Right renal cortex interstitium (tissue), 3 donors: ENCODE data around the gene IQGAP1. TPM values are rescaled to one million over a fixed set of nuclear protein-coding genes. Genes with fewer than 3 reads are reported as not detected.
"Not testable (repeated sequence)": the region's sequence is repeated elsewhere in the genome, so short reads cannot be mapped to it uniquely, and the experiment has no call there.

Source experiments
- DNase-seq, 3 donors: peaks; one replicate each; pipeline ENCODE4 v3.0.0-alpha.2; 2013; ENCODE audit warnings: low read depth in 3 of 3, low spot score in 2 of 3
- polyA plus RNA-seq, 3 donors: library from polyadenylated mRNA; unstranded; fragments of 120-200 nt; gene quantifications; one replicate each; pipeline ENCODE4 v1.2.1, GENCODE V29; 2013; ENCODE audit not compliant: insufficient read length in 3 of 3

Gene IQGAP1
- polyA plus RNA-seq, 3 donors, result 179 to 208 (median 195) TPM

DNA sequence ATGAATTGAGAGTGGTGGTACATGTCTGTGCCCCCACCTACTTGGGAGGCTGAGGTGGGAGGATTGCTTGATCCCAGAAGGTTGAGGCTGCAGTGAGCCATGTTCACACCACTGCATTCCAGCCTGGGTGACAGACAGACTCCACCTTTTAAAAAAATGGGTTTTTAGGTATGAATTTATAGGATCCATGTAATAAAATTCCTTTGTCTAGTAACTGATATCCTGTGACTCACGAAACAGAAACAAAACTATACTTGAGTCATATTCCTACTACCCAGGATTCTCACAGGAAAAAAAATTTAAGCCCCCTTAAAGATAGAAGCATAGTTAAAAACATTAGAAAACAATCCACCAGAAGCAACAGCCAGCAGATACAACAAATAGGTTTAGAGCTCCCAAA lies 131.6 kb downstream of the IQGAP1 start:
- no peak for DNase-seq

DNA sequence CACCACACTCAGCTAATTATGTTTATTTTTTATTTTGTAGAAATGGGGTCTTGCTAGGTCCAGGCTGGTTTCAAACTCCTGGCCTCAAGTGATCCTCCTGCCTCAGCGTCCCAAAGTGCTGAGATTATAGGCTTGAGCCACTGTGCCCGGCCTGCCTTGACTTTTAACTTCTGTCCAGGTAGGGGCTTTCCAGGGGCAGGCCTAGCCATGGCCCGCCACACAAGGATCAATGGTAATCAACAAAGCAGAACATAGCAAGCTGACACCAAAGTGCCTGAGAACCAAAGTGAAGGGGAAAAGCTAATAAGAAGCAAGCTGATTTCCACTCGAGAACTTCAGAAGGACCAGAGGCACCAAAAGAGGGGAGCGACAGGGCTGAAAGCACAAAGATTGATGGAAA lies 132.3 kb downstream of the IQGAP1 start:
- DNase-seq, result no peak

- no peak for DNase-seq
Measured at GRCh38 chr15:90523373-90523772, 135.3 kb downstream of the IQGAP1 start.

GRCh38 chr15:90524018-90524803 lies 136.2 kb downstream of the IQGAP1 start:
- not testable (repeated sequence) for DNase-seq

- no peak for DNase-seq
Measured at GRCh38 chr15:90529011-90529370, 140.9 kb downstream of the IQGAP1 start.

GRCh38 chr15:90529371-90530249 lies 141.6 kb downstream of the IQGAP1 start, which contains the start of gene CRTC3:
CRTC3 (plus strand) TSS chr15:90529923; CDS start chr15:90530072, 149 bp downstream.
- DNase-seq, result peak in 1 of 3 donors; percentile 33

GRCh38 chr15:90530250-90531051 lies 142.4 kb downstream of the IQGAP1 start:
- DNase-seq, result peak in 2 of 3 donors; percentile 40 to 49

DNA sequence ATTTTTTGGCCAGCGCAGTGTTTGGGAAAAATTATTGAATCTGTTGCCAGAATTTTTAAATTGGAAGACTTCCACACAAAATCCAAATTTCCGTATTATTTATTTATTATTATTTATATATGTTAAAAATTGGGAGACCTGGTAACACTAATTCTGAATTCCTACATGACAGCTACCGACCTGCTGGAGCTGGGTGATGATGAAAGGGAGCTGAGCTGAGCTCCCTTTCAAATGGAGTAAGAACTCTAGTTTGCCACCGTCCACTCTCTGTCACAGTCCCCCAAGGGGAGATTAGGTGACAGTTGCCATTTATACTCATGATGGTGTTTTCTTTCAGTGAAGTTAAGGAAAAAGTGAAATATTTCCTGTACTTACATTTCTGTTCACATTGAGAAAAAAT lies 143.1 kb downstream of the IQGAP1 start:
- DNase-seq, result no peak

DNA sequence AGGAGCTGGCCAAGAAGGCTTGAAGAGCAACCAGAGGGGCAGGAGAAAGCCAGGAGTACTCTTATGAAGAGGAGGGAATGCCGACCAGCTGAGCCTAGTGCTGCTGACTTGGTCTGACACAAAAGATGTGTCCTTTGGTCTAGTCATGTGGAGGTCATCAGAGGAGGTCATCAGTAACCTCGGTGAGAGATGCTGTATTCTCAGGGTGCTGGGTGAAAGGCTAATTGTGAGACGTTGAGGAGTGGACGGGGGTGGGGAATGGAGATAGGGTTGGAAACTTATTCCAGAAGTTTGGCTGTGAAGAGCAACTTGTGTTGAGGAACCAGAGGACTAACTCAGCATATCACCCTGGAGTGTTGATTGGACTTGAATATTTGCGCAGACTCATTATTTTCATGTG lies 147.2 kb downstream of the IQGAP1 start:
- no peak for DNase-seq

DNA sequence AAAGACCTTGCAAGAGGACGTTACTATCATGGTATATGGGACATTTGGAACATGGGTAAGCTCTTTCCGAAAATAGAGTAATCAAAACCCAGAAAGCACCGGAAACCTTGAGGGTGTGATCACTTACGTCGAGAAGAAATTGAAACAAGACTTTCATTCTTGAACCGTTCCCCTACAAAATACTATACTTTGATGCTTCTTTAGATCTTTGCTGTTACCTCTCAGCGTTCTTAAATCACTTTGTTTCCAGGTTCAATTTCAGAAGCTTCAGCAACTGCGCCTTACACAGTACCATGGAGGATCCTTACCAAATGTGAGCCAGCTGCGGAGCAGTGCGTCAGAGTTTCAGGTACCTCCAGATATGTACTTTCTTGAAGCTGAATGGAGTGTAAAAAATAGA lies 151.7 kb downstream of the IQGAP1 start:
- no peak for DNase-seq

- DNase-seq, result no peak
Measured at GRCh38 chr15:90540768-90541167, 152.7 kb downstream of the IQGAP1 start.

GRCh38 chr15:90545095-90545494 lies 157.1 kb downstream of the IQGAP1 start:
- DNase-seq, result no peak

GRCh38 chr15:90547540-90547939 lies 159.5 kb downstream of the IQGAP1 start:
- no peak for DNase-seq

DNA sequence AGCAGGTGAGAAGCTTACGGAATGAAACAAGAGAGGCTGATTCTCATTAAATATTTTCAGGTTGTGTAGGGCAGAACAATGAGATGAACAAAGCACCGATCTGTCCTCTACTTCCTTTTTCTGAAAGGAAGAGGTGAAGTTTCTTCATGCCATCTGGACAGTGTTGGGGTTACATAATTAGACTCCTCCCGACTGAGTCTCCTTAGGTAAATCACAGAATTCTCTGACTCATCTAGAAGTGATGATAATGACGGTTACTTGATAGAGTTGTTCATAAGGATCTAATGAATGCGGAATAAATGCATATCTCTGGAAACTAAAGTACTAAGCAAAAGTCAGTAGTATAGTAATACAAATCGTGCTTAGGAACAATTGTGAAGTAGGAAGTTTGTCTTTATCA lies 162.9 kb downstream of the IQGAP1 start:
- DNase-seq, result no peak

Other genes with a start within 250 kb of the IQGAP1 start
- 10 to 100 TPM; 32.3 to 39.4 (median 33.0) TPM for gene SEMA4B, start 186.9 kb upstream of the IQGAP1 start, polyA plus RNA-seq
- gene CIB1, start 154.3 kb upstream of the IQGAP1 start, polyA plus RNA-seq, result 10 to 100 TPM; 55.1 to 62.0 (median 55.9) TPM
- 1 to 10 TPM; 3.8 to 5.0 (median 4.3) TPM for gene GDPGP1, start 154.0 kb upstream of the IQGAP1 start, polyA plus RNA-seq
- under 1 TPM; 0.12 to 0.39 (median 0.13) TPM for gene TTLL13, start 138.7 kb upstream of the IQGAP1 start, polyA plus RNA-seq
- gene NGRN, start 122.6 kb upstream of the IQGAP1 start, polyA plus RNA-seq, result 100 to 1,000 TPM; 122 to 129 (median 126) TPM
- gene ZNF774, start 36.0 kb upstream of the IQGAP1 start, polyA plus RNA-seq, result 1 to 10 TPM; 3.2 to 4.7 (median 4.1) TPM
- gene CRTC3, start 141.7 kb downstream of the IQGAP1 start, polyA plus RNA-seq, result 10 to 100 TPM; 24.9 to 27.2 (median 27.0) TPM